ENCODE measurements around the gene PAPLN. TPM values are rescaled to one million over a fixed set of nuclear protein-coding genes. Genes with fewer than 3 reads are reported as not detected.
"Not testable (repeated sequence)": the region's sequence is repeated elsewhere in the genome, so short reads cannot be mapped to it uniquely, and the experiment has no call there.

The PAPLN gene
- total RNA-seq, 2 experiments from 2014 or later: 0.72 to 1.0 TPM

GRCh38 chr14:73287071-73287470, 49.8 kb downstream of the PAPLN start:
- Mint-ChIP-seq H3K27me3 (no peaks in the 10 kb centered on the region), H3K9me3 (no peaks in the 10 kb centered on the region), H3K27ac (no peak overlapping the region), H3K4me1 (peaks cover 16% of the 10 kb centered on the region), H3K36me3 (peaks cover 25% of the 10 kb centered on the region), H3K4me3 (no peak overlapping the region)
- DNase-seq (no peak), ATAC-seq (ENCODE audit: low read depth) (no peak)
- POLR2A ChIA-PET: no interaction called here

GRCh38 chr14:73289308-73289707, 52.0 kb downstream of the PAPLN start:
- H3K27ac Mint-ChIP-seq: no peak overlapping the region
- peaks cover 12% of the 10 kb centered on the region for H3K4me1 Mint-ChIP-seq
- H3K36me3 Mint-ChIP-seq: peaks cover 27% of the 10 kb centered on the region
- DNase-seq: no peak
- ATAC-seq (ENCODE audit: low read depth): no peak
- POLR2A ChIA-PET: no interaction called here
- no peak overlapping the region for H3K4me3 Mint-ChIP-seq
- H3K27me3 Mint-ChIP-seq: no peaks in the 10 kb centered on the region
- no peaks in the 10 kb centered on the region for H3K9me3 Mint-ChIP-seq

GRCh38 chr14:73289729-73290128, 52.4 kb downstream of the PAPLN start:
- H3K27me3 Mint-ChIP-seq: no peaks in the 10 kb centered on the region
- no peak for DNase-seq

GRCh38 chr14:73290279-73290678, 53.0 kb downstream of the PAPLN start:
- H3K27ac Mint-ChIP-seq: no peak overlapping the region
- no peaks in the 10 kb centered on the region for H3K27me3 Mint-ChIP-seq
- H3K36me3 Mint-ChIP-seq: peaks cover 25% of the 10 kb centered on the region
- no peak overlapping the region for H3K4me3 Mint-ChIP-seq
- POLR2A ChIA-PET: no interaction called here
- peaks cover 13% of the 10 kb centered on the region for H3K4me1 Mint-ChIP-seq
- no peak for DNase-seq
- no peaks in the 10 kb centered on the region for H3K9me3 Mint-ChIP-seq
- ATAC-seq (ENCODE audit: low read depth): no peak

More at GRCh38 chr14:73289729-73290128, 52.4 kb downstream of the PAPLN start:
- peaks cover 25% of the 10 kb centered on the region for H3K36me3 Mint-ChIP-seq
- no peak overlapping the region for H3K4me3 Mint-ChIP-seq
- no peaks in the 10 kb centered on the region for H3K9me3 Mint-ChIP-seq
- no peak overlapping the region for H3K27ac Mint-ChIP-seq
- no peak for ATAC-seq (ENCODE audit: low read depth)
- H3K4me1 Mint-ChIP-seq: peaks cover 12% of the 10 kb centered on the region
- POLR2A ChIA-PET: no interaction called here

- H3K36me3 Mint-ChIP-seq: peaks cover 20% of the 10 kb centered on the region
- DNase-seq (no peak), ATAC-seq (ENCODE audit: low read depth) (no peak)
- no peaks in the 10 kb centered on the region for H3K27me3 Mint-ChIP-seq
- no peak overlapping the region for H3K4me3 Mint-ChIP-seq
- POLR2A ChIA-PET: no interaction called here
- peaks cover 13% of the 10 kb centered on the region for H3K4me1 Mint-ChIP-seq
- H3K27ac Mint-ChIP-seq: no peak overlapping the region
- H3K9me3 Mint-ChIP-seq: no peaks in the 10 kb centered on the region
Observed at GRCh38 chr14:73293782-73294781, 56.8 kb downstream of the PAPLN start.

GRCh38 chr14:73295198-73295796, 58.0 kb downstream of the PAPLN start:
- Mint-ChIP-seq H3K36me3 (peaks cover 21% of the 10 kb centered on the region), H3K27me3 (no peaks in the 10 kb centered on the region), H3K4me3 (no peak overlapping the region), H3K4me1 (peaks cover 7% of the 10 kb centered on the region), H3K9me3 (no peaks in the 10 kb centered on the region), H3K27ac (no peak overlapping the region)
- POLR2A ChIA-PET: interaction anchor here (0.7 kb wide), 1 partner anchor 485 kb away, joined by 4 read pairs; no protein-coding TSS in a partner anchor
- DNase-seq (no peak), ATAC-seq (ENCODE audit: low read depth) (no peak)

GRCh38 chr14:73305499-73305898, 68.2 kb downstream of the PAPLN start:
- H3K36me3 Mint-ChIP-seq: peaks cover 8% of the 10 kb centered on the region
- H3K4me3 Mint-ChIP-seq: no peak overlapping the region
- no peaks in the 10 kb centered on the region for H3K27me3 Mint-ChIP-seq
- H3K9me3 Mint-ChIP-seq: peaks cover 2% of the 10 kb centered on the region
- DNase-seq (no peak), ATAC-seq (ENCODE audit: low read depth) (no peak)
- peaks cover 8% of the 10 kb centered on the region for H3K4me1 Mint-ChIP-seq
- POLR2A ChIA-PET: no interaction called here
- no peak overlapping the region for H3K27ac Mint-ChIP-seq

GRCh38 chr14:73307261-73307660, 70.0 kb downstream of the PAPLN start:
- peaks cover 15% of the 10 kb centered on the region for H3K4me1 Mint-ChIP-seq
- no peaks in the 10 kb centered on the region for H3K27me3 Mint-ChIP-seq
- no peak overlapping the region for H3K27ac Mint-ChIP-seq
- ATAC-seq (ENCODE audit: low read depth) (no peak), DNase-seq (no peak)
- POLR2A ChIA-PET: interaction anchor here (0.7 kb wide), 1 partner anchor 249 kb away, joined by 3 read pairs; the partner anchor contains the start of gene RBM25
- H3K9me3 Mint-ChIP-seq: peaks cover 2% of the 10 kb centered on the region
- H3K4me3 Mint-ChIP-seq: no peak overlapping the region
- peaks cover 8% of the 10 kb centered on the region for H3K36me3 Mint-ChIP-seq

- H3K9me3 Mint-ChIP-seq; H3K27me3 Mint-ChIP-seq; H3K27ac Mint-ChIP-seq; DNase-seq; H3K36me3 Mint-ChIP-seq; ATAC-seq (ENCODE audit: low read depth); POLR2A ChIA-PET; H3K4me3 Mint-ChIP-seq: not testable (repeated sequence)
- peaks cover 12% of the 10 kb centered on the region for H3K4me1 Mint-ChIP-seq
Observed at GRCh38 chr14:73309207-73309606, 71.9 kb downstream of the PAPLN start.

- no peak for DNase-seq
- H3K4me3 Mint-ChIP-seq: no peak overlapping the region
- peaks cover 2% of the 10 kb centered on the region for H3K9me3 Mint-ChIP-seq
- peaks cover 9% of the 10 kb centered on the region for H3K4me1 Mint-ChIP-seq
- peaks cover 9% of the 10 kb centered on the region for H3K36me3 Mint-ChIP-seq
- H3K27me3 Mint-ChIP-seq: no peaks in the 10 kb centered on the region
- H3K27ac Mint-ChIP-seq: no peak overlapping the region
- POLR2A ChIA-PET: no interaction called here
- no peak for ATAC-seq (ENCODE audit: low read depth)
Observed at GRCh38 chr14:73311708-73312030, 74.4 kb downstream of the PAPLN start.

GRCh38 chr14:73312687-73313086, 75.4 kb downstream of the PAPLN start:
- peaks cover 9% of the 10 kb centered on the region for H3K4me1 Mint-ChIP-seq
- H3K27me3 Mint-ChIP-seq: no peaks in the 10 kb centered on the region
- H3K4me3 Mint-ChIP-seq: no peak overlapping the region
- ATAC-seq (ENCODE audit: low read depth) (no peak), DNase-seq (no peak)
- POLR2A ChIA-PET: no interaction called here
- peaks cover 2% of the 10 kb centered on the region for H3K9me3 Mint-ChIP-seq
- H3K27ac Mint-ChIP-seq: no peak overlapping the region
- peaks cover 9% of the 10 kb centered on the region for H3K36me3 Mint-ChIP-seq

- ATAC-seq (ENCODE audit: low read depth): no peak
- Mint-ChIP-seq H3K36me3 (peaks cover 9% of the 10 kb centered on the region), H3K4me1 (peaks cover 9% of the 10 kb centered on the region), H3K27me3 (no peaks in the 10 kb centered on the region), H3K4me3 (no peak overlapping the region), H3K9me3 (peaks cover 2% of the 10 kb centered on the region), H3K27ac (no peak overlapping the region)
- POLR2A ChIA-PET: no interaction called here
- no peak for DNase-seq
Observed at GRCh38 chr14:73313151-73313550, 75.8 kb downstream of the PAPLN start.

- POLR2A ChIA-PET: no interaction called here
- DNase-seq (no peak), ATAC-seq (ENCODE audit: low read depth) (no peak)
- no peaks in the 10 kb centered on the region for H3K27me3 Mint-ChIP-seq
- peaks cover 32% of the 10 kb centered on the region for H3K4me1 Mint-ChIP-seq
- H3K27ac Mint-ChIP-seq: peak overlapping the region; percentile 24
- no peaks in the 10 kb centered on the region for H3K9me3 Mint-ChIP-seq
- peak overlapping the region; percentile 79 for H3K4me3 Mint-ChIP-seq
- peaks cover 10% of the 10 kb centered on the region for H3K36me3 Mint-ChIP-seq
Observed at GRCh38 chr14:73323896-73324399, 86.6 kb downstream of the PAPLN start.
